SU-DHL-6 (cell line): Measurements from ENCODE around the gene NRSN2.

ENCODE experiments used
- H2AFZ ChIP-seq: fragments of 200-600 bp; sonication (generic); 2 replicates; pipeline ENCODE4 v1.6.1; 2014; ENCODE audit warnings: low read depth, mild to moderate bottlenecking, moderate library complexity, mixed read lengths, antibody characterized with exemption, low read length; ENCODE audit not compliant: severe bottlenecking
- H3F3A ChIP-seq: fragments of 200-600 bp; shearing (Covaris generic); 2 replicates; pipeline ENCODE4 v1.6.0; 2016; ENCODE audit warnings: antibody characterized with exemption, mild to moderate bottlenecking; ENCODE audit not compliant: insufficient read depth
- H3K27ac ChIP-seq: fragments of 200-600 bp; sonication (generic); 2 replicates; pipeline ENCODE4 v1.5.1; 2016; ENCODE audit warnings: low read depth, mild to moderate bottlenecking, low read length, moderate library complexity, mixed read lengths
- H3K27me3 ChIP-seq: fragments of 200-600 bp; sonication (generic), shearing (Covaris generic); 2 replicates; pipeline ENCODE4 v1.6.0; 2014; ENCODE audit warnings: mild to moderate bottlenecking, low read length
- H3K36me3 ChIP-seq: fragments of 200-600 bp; sonication (generic); 2 replicates; pipeline ENCODE4 v1.6.1; 2014; ENCODE audit warnings: mild to moderate bottlenecking, low read length, mixed read lengths
- H3K4me2 ChIP-seq: fragments of 300-600, 200-600 bp; shearing (Covaris generic), sonication (generic); 2 replicates; pipeline ENCODE4 v1.6.0; 2014; ENCODE audit warnings: low read length, low read depth, mild to moderate bottlenecking; ENCODE audit not compliant: poor library complexity, severe bottlenecking
- H3K4me3 ChIP-seq: fragments of 200-600 bp; sonication (generic); 2 replicates; pipeline ENCODE4 v1.5.1; 2014; ENCODE audit warnings: antibody characterized with exemption, low read length, mild to moderate bottlenecking, mixed read lengths; ENCODE audit not compliant: insufficient read depth, poor library complexity, severe bottlenecking
- H3K79me2 ChIP-seq: fragments of 200-600 bp; sonication (generic); 2 replicates; pipeline ENCODE4 v1.6.1; 2014; ENCODE audit warnings: mild to moderate bottlenecking, low read length, moderate library complexity; ENCODE audit not compliant: insufficient read depth
- H3K9ac ChIP-seq: fragments of 200-600 bp; sonication (generic); 2 replicates; pipeline ENCODE4 v1.7.0; 2014; ENCODE audit warnings: mild to moderate bottlenecking, low read length
- H3K9me2 ChIP-seq: fragments of 200-600 bp; sonication (generic); replicated peaks from 2 replicates; pipeline ENCODE4 v1.6.1; 2014; ENCODE audit warnings: low read length; ENCODE audit not compliant: insufficient read depth
- H3K9me3 ChIP-seq: fragments of 200-600 bp; sonication (generic); 2 replicates; pipeline ENCODE4 v1.6.1; 2014; ENCODE audit warnings: low read length, mixed read lengths; ENCODE audit not compliant: insufficient read depth
- H4K20me1 ChIP-seq: fragments of 200-600 bp; sonication (generic); 2 replicates; pipeline ENCODE4 v1.6.1; 2014; ENCODE audit warnings: low read depth, mild to moderate bottlenecking, antibody characterized with exemption, low read length, moderate library complexity, mixed read lengths
- EZH2phosphoT487 ChIP-seq: fragments of 200-600 bp; sonication (generic), shearing (Covaris generic); conservative IDR thresholded peaks from 2 replicates; pipeline ENCODE4 v1.6.1; 2018; ENCODE audit warnings: mild to moderate bottlenecking, antibody characterized with exemption, low read length, moderate library complexity, mixed read lengths
- TF ChIP-seq, protein P1 (sequence below): fragments of 200-600 bp; sonication (generic); IDR thresholded peaks from one replicate; pipeline ENCODE4 v1.5.1; 2017; ENCODE audit warnings: antibody characterized with exemption, mild to moderate bottlenecking, low read length, moderate library complexity; ENCODE audit not compliant: insufficient read depth, poor library complexity, severe bottlenecking

Gene NRSN2

DNA sequence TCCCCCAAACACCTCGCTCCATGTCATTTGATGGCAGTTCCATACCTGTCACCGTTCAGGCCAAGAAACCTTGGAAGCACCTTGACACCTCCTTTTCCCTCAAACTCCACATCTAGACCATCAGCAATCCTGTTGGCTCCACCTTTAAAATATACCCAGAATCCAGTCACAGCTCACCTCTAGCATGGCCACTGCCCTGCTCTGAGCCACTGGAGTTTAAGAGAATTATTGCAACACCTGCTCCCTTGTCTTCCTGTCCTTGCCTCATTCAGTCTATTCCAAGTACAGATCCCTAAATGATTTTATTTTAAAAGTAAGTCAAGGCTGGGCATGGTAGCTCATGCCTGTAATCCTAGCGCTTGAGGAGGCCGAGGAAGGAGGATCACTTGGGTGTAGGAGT lies 22.0 kb downstream of the NRSN2 start:
- no peaks in the 10 kb centered on the region for H3K27me3 ChIP-seq
- H3K9me3 ChIP-seq, result no peaks in the 10 kb centered on the region
- no peaks in the 10 kb centered on the region for H3K79me2 ChIP-seq
- H3K36me3 ChIP-seq, result no peaks in the 10 kb centered on the region
- H4K20me1 ChIP-seq, result no peaks in the 10 kb centered on the region
- no peaks in the 10 kb centered on the region for H3F3A ChIP-seq
- H3K27ac ChIP-seq, result no peak overlapping the region
- H3K9me2 ChIP-seq, result no peaks in the 10 kb centered on the region
- H2AFZ ChIP-seq, result no peak overlapping the region
- H3K4me2 ChIP-seq, result no peak overlapping the region
- TF ChIP-seq, protein P1, sequence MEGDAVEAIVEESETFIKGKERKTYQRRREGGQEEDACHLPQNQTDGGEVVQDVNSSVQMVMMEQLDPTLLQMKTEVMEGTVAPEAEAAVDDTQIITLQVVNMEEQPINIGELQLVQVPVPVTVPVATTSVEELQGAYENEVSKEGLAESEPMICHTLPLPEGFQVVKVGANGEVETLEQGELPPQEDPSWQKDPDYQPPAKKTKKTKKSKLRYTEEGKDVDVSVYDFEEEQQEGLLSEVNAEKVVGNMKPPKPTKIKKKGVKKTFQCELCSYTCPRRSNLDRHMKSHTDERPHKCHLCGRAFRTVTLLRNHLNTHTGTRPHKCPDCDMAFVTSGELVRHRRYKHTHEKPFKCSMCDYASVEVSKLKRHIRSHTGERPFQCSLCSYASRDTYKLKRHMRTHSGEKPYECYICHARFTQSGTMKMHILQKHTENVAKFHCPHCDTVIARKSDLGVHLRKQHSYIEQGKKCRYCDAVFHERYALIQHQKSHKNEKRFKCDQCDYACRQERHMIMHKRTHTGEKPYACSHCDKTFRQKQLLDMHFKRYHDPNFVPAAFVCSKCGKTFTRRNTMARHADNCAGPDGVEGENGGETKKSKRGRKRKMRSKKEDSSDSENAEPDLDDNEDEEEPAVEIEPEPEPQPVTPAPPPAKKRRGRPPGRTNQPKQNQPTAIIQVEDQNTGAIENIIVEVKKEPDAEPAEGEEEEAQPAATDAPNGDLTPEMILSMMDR, result no peak
- no peak for TF ChIP-seq EZH2phosphoT487
- H3K4me3 ChIP-seq, result no peak overlapping the region
- no peak overlapping the region for H3K9ac ChIP-seq

DNA sequence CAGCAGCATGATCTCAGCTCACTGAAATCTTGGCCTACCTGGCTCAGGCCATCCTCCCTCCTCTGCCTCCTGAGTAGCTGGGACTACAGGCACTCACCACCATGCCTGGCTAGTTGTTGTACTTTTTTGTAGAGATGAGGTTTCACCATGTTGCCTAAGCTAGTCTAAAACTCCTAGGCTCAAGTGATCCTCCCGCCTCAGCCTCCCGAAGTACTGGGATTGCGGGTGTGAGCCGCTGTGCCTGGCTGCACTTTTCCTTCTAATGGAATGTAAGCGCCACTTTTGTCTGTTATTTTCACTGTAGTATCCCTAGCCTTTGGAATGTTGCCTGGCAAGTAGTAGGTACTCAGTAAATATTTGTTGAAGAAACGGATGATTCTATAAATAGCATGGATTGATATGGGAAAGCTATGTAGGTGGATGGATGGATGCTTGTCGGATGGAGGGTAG lies 23.3 kb downstream of the NRSN2 start:
- H3K27ac ChIP-seq, result no peak overlapping the region
- H3K9me3 ChIP-seq, result no peaks in the 10 kb centered on the region
- no peaks in the 10 kb centered on the region for H3K9me2 ChIP-seq
- H3K9ac ChIP-seq, result no peak overlapping the region
- no peak for TF ChIP-seq EZH2phosphoT487
- TF ChIP-seq, protein P1, result no peak
- no peaks in the 10 kb centered on the region for H3K79me2 ChIP-seq
- H2AFZ ChIP-seq, result no peak overlapping the region
- H3K36me3 ChIP-seq, result no peaks in the 10 kb centered on the region
- H3K4me2 ChIP-seq, result no peak overlapping the region
- no peak overlapping the region for H3K4me3 ChIP-seq
- H3K27me3 ChIP-seq, result no peaks in the 10 kb centered on the region
- H4K20me1 ChIP-seq, result no peaks in the 10 kb centered on the region
- H3F3A ChIP-seq, result no peaks in the 10 kb centered on the region

- no peak overlapping the region for H3K4me3 ChIP-seq
- no peak overlapping the region for H3K9ac ChIP-seq
- no peaks in the 10 kb centered on the region for H4K20me1 ChIP-seq
- H3K79me2 ChIP-seq, result no peaks in the 10 kb centered on the region
- H2AFZ ChIP-seq, result no peak overlapping the region
- H3K27me3 ChIP-seq, result no peaks in the 10 kb centered on the region
- TF ChIP-seq, protein P1, result no peak
- TF ChIP-seq EZH2phosphoT487, result no peak
- no peaks in the 10 kb centered on the region for H3K36me3 ChIP-seq
- H3F3A ChIP-seq, result no peaks in the 10 kb centered on the region
- no peaks in the 10 kb centered on the region for H3K9me3 ChIP-seq
- no peaks in the 10 kb centered on the region for H3K9me2 ChIP-seq
- H3K27ac ChIP-seq, result no peak overlapping the region
- no peak overlapping the region for H3K4me2 ChIP-seq
Measured at GRCh38 chr20:370977-371754, 24.3 kb downstream of the NRSN2 start.
